Activated CD4-positive, alpha-beta T cell treated with anti-CD3 and anti-CD28 coated beads for 36 hours (primary cell): ENCODE results near the gene TREX2. TPM values are rescaled to one million over a fixed set of nuclear protein-coding genes. Genes with fewer than 3 reads are reported as not detected.
A peak's percentile ranks its signal among the peaks of the same experiment; 100 is the strongest.
"Not testable (repeated sequence)": the region's sequence is repeated elsewhere in the genome, so short reads cannot be mapped to it uniquely, and the experiment has no call there.

Experiments
- ATAC-seq: fragments of 200-7000 bp; cut with Tn5 transposase; one replicate; pipeline ENCODE4 v1.10.0; 2021; ENCODE audit warnings: mild to moderate bottlenecking, moderate library complexity
- CTCF ChIA-PET: fragments of 350-600 bp; sonication (Branson Sonifier 250); formaldehyde crosslinking; loops from one replicate; lab custom pipeline; 2021; ENCODE audit warnings: antibody characterized with exemption; lab: Charles Lee
- POLR2A ChIA-PET: fragments of 350-600 bp; sonication (Branson Sonifier 250); formaldehyde crosslinking; loops from one replicate; lab custom pipeline; 2021; ENCODE audit warnings: antibody characterized with exemption, inconsistent platforms; lab: Charles Lee
- DNase-seq: peaks from one replicate; pipeline ENCODE4 v3.0.0-alpha.2; 2020
- H3K27ac Mint-ChIP-seq: one replicate; pipeline ENCODE4 v1.8.0; 2021; ENCODE audit warnings: mixed read lengths
- H3K27me3 Mint-ChIP-seq: one replicate; pipeline ENCODE4 v1.8.0; 2021; ENCODE audit warnings: mixed read lengths
- H3K36me3 Mint-ChIP-seq: one replicate; pipeline ENCODE4 v1.8.0; 2021; ENCODE audit warnings: low read depth, mixed read lengths
- H3K4me1 Mint-ChIP-seq: one replicate; pipeline ENCODE4 v1.8.0; 2021; ENCODE audit warnings: mixed read lengths
- H3K4me3 Mint-ChIP-seq: one replicate; pipeline ENCODE4 v1.8.0; 2021; ENCODE audit warnings: mild to moderate bottlenecking, moderate library complexity, mixed read lengths
- H3K9me3 Mint-ChIP-seq: one replicate; pipeline ENCODE4 v1.8.0; 2021; ENCODE audit warnings: low read depth, mixed read lengths
- intact Hi-C, 2 experiments: fragments of 100-400 bp; cut with DNase I in 1 of 2; cut with micrococcal nuclease in 1 of 2; formaldehyde crosslinking; loops; one replicate each; pipeline versions ENCODE4 v1.14.2 to v1.15.1; 2022 to 2024; cut with DNase I, micrococcal nuclease
- total RNA-seq, 2 experiments: library from RNA; stranded (reverse); gene quantifications; one replicate each; pipeline ENCODE4 v1.2.3, GENCODE V29; 2021

The TREX2 gene
- total RNA-seq, 2 experiments from 2014 or later: 0.91 to 1.1 TPM

DNA sequence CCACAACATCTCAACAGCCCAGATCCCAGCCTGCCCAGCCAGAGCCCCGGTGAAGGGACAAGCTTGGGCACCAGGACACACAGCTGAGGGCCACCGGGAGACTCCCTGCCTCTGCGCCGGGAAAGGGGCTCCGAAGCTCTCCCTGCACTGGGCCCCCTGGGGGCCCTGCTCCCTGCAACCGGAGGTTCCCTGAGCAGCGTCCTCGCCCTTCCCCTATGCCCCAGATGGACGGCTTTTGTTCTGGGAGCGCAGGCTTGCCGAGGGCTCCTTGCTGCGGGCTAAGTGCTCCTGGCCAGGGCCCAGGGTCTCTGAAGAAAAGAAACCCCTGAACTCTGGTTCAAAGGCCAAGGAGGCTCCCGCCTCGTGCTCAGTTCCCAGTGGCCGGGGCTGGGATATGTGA is 35.5 kb downstream of the TREX2 start:
- no peak overlapping the region for H3K4me3 Mint-ChIP-seq
- peaks cover 7% of the 10 kb centered on the region for H3K4me1 Mint-ChIP-seq
- H3K36me3 Mint-ChIP-seq: no peaks in the 10 kb centered on the region
- no peak overlapping the region for H3K27ac Mint-ChIP-seq
- H3K9me3 Mint-ChIP-seq: no peaks in the 10 kb centered on the region
- CTCF ChIA-PET: no interaction called here
- no peak for DNase-seq
- H3K27me3 Mint-ChIP-seq: no peaks in the 10 kb centered on the region
- no peak for ATAC-seq
- POLR2A ChIA-PET: no interaction called here
- intact Hi-C loops: loop anchor here in 1 of 2 experiments (2.0 to 5.0 kb wide), 2 partner anchors 60 to 468 kb away; partner anchors contain the start of gene HAUS7

DNA sequence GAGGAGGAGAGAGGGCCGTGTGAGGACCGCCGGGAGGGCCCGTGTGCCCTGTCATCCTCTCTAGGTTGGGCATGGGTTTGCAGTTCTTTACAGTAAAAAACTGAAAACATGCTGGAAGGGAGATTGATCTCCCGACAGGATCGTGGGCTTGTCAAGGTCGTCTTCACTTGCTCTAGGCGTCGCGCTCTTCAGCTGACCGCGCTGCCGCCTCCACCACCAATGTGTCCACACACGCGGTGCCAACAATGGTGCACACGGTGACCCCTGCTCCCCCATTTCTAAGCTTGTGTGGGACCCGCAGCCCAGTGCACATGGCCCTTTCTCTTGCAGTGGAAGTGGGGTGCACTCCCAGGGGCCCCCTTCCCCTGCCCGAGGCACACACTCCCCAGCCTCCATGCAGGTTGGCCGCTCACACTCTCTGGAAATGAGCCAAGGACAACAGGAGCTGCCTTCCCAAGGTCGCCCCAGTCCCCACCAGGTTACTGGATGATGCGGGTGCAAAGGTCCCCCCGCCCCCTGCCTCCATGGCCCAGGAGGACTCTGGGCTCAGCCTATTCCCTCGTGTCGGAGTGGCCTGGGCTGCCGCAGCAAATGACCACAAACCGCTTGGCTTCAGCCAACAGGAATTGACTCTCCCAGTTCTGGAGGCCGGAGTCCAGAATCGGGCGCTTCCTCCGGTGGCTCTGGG is 36.3 kb downstream of the TREX2 start:
- no peaks in the 10 kb centered on the region for H3K9me3 Mint-ChIP-seq
- H3K4me1 Mint-ChIP-seq: peaks cover 7% of the 10 kb centered on the region
- H3K27ac Mint-ChIP-seq: no peak overlapping the region
- intact Hi-C loops: loop anchor here in 1 of 2 experiments (2.0 to 5.0 kb wide), 2 partner anchors 61 to 467 kb away; partner anchors contain the start of gene HAUS7
- ATAC-seq (no peak), DNase-seq (no peak)
- H3K36me3 Mint-ChIP-seq: no peaks in the 10 kb centered on the region
- ChIA-PET CTCF (no interaction called here), POLR2A (no interaction called here)
- H3K27me3 Mint-ChIP-seq: no peaks in the 10 kb centered on the region
- no peak overlapping the region for H3K4me3 Mint-ChIP-seq

- H3K4me3 Mint-ChIP-seq: no peak overlapping the region
- H3K4me1 Mint-ChIP-seq: peaks cover 7% of the 10 kb centered on the region
- H3K27ac Mint-ChIP-seq: no peak overlapping the region
- no peaks in the 10 kb centered on the region for H3K9me3 Mint-ChIP-seq
- intact Hi-C loops: no loop called here
- H3K36me3 Mint-ChIP-seq: no peaks in the 10 kb centered on the region
- ATAC-seq (no peak), DNase-seq (no peak)
- ChIA-PET CTCF (no interaction called here), POLR2A (no interaction called here)
- H3K27me3 Mint-ChIP-seq: no peaks in the 10 kb centered on the region
These were observed 36.9 kb downstream of the TREX2 start for GRCh38 chrX:153408871-153409351.

- no peak overlapping the region for H3K27ac Mint-ChIP-seq
- H3K4me1 Mint-ChIP-seq: peaks cover 7% of the 10 kb centered on the region
- intact Hi-C loops: no loop called here
- ChIA-PET CTCF (no interaction called here), POLR2A (no interaction called here)
- H3K27me3 Mint-ChIP-seq: no peaks in the 10 kb centered on the region
- no peaks in the 10 kb centered on the region for H3K9me3 Mint-ChIP-seq
- ATAC-seq: no peak
- no peak overlapping the region for H3K4me3 Mint-ChIP-seq
- no peak for DNase-seq
- no peaks in the 10 kb centered on the region for H3K36me3 Mint-ChIP-seq
These were observed 37.6 kb downstream of the TREX2 start for GRCh38 chrX:153408221-153408721.

- ATAC-seq: no peak
- POLR2A ChIA-PET: no interaction called here
- no peak for DNase-seq
- no peaks in the 10 kb centered on the region for H3K9me3 Mint-ChIP-seq
- intact Hi-C loops: no loop called here
- H3K27ac Mint-ChIP-seq: no peak overlapping the region
- no peaks in the 10 kb centered on the region for H3K36me3 Mint-ChIP-seq
- H3K27me3 Mint-ChIP-seq: no peaks in the 10 kb centered on the region
- no peak overlapping the region for H3K4me3 Mint-ChIP-seq
- CTCF ChIA-PET: no interaction called here
- peaks cover 7% of the 10 kb centered on the region for H3K4me1 Mint-ChIP-seq
These were observed 38.1 kb downstream of the TREX2 start for GRCh38 chrX:153407736-153408135.

DNA sequence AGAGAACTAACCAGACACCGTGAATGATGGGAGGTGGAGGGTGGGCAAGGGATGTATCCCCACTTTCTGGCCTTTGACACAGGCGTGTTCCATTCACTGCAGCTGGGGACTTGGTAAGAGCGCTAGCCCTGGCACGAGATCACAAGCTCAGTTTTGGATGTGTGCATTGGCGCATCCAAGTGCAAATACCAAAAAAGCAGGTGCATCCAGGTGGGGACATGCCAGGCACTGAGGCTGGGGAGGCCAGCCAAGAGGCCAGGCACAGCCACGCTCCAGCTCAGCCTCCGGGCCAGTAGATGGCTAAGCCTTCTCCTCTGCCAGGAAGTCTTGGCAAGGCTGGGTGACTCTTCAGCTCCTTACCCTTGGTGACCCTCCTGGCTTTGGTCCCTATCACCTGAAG is 39.0 kb downstream of the TREX2 start:
- no peaks in the 10 kb centered on the region for H3K36me3 Mint-ChIP-seq
- intact Hi-C loops: no loop called here
- ATAC-seq (no peak), DNase-seq (no peak)
- H3K4me3 Mint-ChIP-seq: no peak overlapping the region
- CTCF ChIA-PET: interaction anchor here (1.0 kb wide), 1 partner anchor 102 kb away, joined by 3 read pairs; no protein-coding TSS in a partner anchor
- H3K4me1 Mint-ChIP-seq: peaks cover 1% of the 10 kb centered on the region
- H3K27me3 Mint-ChIP-seq: no peaks in the 10 kb centered on the region
- no peak overlapping the region for H3K27ac Mint-ChIP-seq
- H3K9me3 Mint-ChIP-seq: no peaks in the 10 kb centered on the region
- POLR2A ChIA-PET: no interaction called here

DNA sequence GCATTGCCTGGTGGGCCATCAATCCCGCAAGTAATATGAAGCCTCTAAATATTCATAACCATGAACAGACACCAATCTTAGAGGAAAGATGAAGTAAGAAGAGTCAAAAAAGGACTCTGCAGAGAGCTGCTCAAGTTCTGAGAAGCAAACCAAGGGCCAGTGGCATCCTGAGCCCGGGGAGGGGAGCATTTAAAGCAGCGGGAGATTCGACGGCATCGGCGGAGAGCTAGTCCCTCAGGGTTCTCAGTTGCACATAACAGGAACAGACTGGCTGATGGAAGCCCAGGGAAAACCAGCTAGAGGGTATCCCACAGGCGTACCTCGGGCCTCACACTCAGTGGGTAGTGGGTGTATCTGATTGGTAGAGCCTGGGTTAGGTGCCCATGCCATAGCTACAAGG is 39.8 kb downstream of the TREX2 start:
- Mint-ChIP-seq H3K27ac (no peak overlapping the region), H3K4me3 (no peak overlapping the region), H3K4me1 (no peaks in the 10 kb centered on the region), H3K27me3 (no peaks in the 10 kb centered on the region), H3K9me3 (no peaks in the 10 kb centered on the region), H3K36me3 (no peaks in the 10 kb centered on the region)
- DNase-seq: no peak
- ATAC-seq: no peak
- intact Hi-C loops: no loop called here
- POLR2A ChIA-PET: no interaction called here
- CTCF ChIA-PET: interaction anchor here (1.0 kb wide), 1 partner anchor 103 kb away, joined by 3 read pairs; no protein-coding TSS in a partner anchor

GRCh38 chrX:153405426-153405825 is 40.4 kb downstream of the TREX2 start:
- intact Hi-C loops: no loop called here
- CTCF ChIA-PET: no interaction called here
- POLR2A ChIA-PET: no interaction called here
- Mint-ChIP-seq H3K4me1 (no peaks in the 10 kb centered on the region), H3K27me3 (no peaks in the 10 kb centered on the region), H3K27ac (no peak overlapping the region), H3K9me3 (no peaks in the 10 kb centered on the region), H3K4me3 (no peak overlapping the region), H3K36me3 (no peaks in the 10 kb centered on the region)
- ATAC-seq (no peak), DNase-seq (no peak)

DNA sequence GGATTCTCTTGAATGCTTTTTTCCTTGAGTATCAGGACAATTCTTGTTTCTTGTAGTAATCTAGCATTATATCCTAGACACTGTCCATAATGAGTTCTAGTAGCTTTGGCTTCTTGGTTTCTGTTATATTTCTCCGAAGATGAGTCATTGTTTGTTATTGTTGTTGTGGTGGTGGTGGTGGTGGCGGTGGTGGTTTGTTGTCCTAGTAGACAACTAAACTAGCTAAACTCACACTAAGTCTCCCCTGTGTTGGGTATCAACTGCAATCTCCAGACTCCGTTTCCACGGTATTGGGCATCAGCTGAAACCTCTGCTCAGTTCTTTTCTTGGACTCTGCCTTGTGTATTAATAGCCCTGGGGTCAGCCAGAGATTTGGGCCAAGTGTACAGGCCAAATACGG is 41.5 kb downstream of the TREX2 start:
- H3K9me3 Mint-ChIP-seq, ATAC-seq, POLR2A ChIA-PET, H3K27ac Mint-ChIP-seq, H3K4me1 Mint-ChIP-seq, H3K36me3 Mint-ChIP-seq, H3K27me3 Mint-ChIP-seq, H3K4me3 Mint-ChIP-seq, DNase-seq: not testable (repeated sequence)
- CTCF ChIA-PET: interaction anchor here (0.8 kb wide), 1 partner anchor 10 kb away, joined by 4 read pairs; no protein-coding TSS in a partner anchor
- intact Hi-C loops: loop anchor here in 1 of 2 experiments (5.0 kb wide), 1 partner anchor 103 kb away; no protein-coding TSS in a partner anchor

GRCh38 chrX:153401133-153401764 is 44.6 kb downstream of the TREX2 start, which contains the start of gene PNMA6E:
TSS of gene PNMA6E (minus strand) at chrX:153401350. CDS start at chrX:153398849, 2,501 bp downstream.
- intact Hi-C loops: loop anchor here in 1 of 2 experiments (5.0 kb wide), 1 partner anchor 106 kb away; no protein-coding TSS in a partner anchor
- Mint-ChIP-seq H3K4me3 (no peak within 1 kb of the TSS), H3K4me1 (no peaks in the 10 kb centered on the region), H3K9me3 (no peaks in the 10 kb centered on the region), H3K27me3 (no peaks in the 10 kb centered on the region), H3K36me3 (no peaks in the 10 kb centered on the region), H3K27ac (no peak within 1 kb of the TSS)
- ATAC-seq (no peak), DNase-seq (no peak)
- CTCF ChIA-PET: no interaction called here
- POLR2A ChIA-PET: no interaction called here

DNA sequence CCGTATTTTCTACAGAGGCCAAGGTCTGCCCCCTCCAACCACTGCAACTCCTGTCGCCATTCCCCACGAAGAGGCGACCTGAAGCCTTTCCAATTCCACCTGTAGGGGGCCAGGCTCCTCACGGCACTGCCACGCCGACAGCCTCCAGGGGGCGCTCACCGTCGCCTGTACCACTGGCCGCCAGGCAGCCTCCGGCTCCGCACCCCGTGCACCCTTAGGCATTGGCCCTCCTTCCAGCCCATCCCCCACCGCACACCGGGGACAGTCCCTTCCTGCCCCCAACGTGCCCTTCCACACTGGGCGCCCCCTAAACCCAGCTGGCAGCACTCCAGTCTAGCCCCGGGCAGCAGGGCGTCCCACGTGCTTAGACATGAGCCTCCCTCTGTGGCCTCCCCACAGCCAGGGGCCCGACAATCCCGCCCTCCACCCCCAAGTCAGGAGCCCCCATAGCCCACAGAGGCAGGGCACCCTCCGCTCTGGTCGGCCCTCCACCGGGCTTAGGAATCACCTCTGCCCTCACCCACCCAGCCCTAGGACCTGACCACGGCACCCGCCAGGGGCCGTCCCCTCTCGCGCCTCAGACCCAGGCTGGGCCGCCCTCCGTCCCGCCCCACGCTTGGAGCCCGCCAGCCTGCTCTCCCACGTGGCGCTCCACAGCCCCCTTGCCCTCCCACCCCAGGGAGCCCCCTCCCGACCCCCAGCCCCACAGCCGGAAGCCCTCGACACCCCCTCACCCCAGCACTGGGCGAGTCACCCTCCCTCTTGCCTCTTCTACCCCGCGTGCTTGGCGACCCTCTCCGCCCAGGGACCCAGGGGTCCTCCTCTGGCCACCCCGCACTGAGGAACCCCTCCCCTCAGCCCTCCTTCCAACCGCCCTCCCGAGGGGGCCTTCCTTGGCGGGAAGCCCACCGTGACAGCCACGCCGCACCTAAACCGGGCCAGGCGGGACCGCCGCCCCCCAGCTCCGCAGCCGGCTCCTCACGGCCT is 45.4 kb downstream of the TREX2 start:
- Mint-ChIP-seq H3K27me3 (no peaks in the 10 kb centered on the region), H3K36me3 (no peaks in the 10 kb centered on the region), H3K9me3 (no peaks in the 10 kb centered on the region), H3K4me3 (no peak overlapping the region), H3K4me1 (no peaks in the 10 kb centered on the region), H3K27ac (no peak overlapping the region)
- DNase-seq (peak; percentile 81), ATAC-seq (peak; percentile 86)
- ChIA-PET POLR2A (no interaction called here), CTCF (interaction anchor here (1.3 kb wide), 1 partner anchor 106 kb away, joined by 5 read pairs; no protein-coding TSS in a partner anchor)
- intact Hi-C loops: loop anchor here in 1 of 2 experiments (1.0 to 5.0 kb wide), 2 partner anchors 107 to 368 kb away; no protein-coding TSS in a partner anchor
